Medulla oblongata (tissue), 1 donor: ENCODE results near the gene ZNF451.
"Not testable (repeated sequence)": the region's sequence is repeated elsewhere in the genome, so short reads cannot be mapped to it uniquely, and the experiment has no call there.

ENCODE experiments used
- DNase-seq: peaks from one replicate; pipeline ENCODE4 v3.0.0-alpha.2; 2015; ENCODE audit errors: extremely low spot score

The ZNF451 gene, protein sequence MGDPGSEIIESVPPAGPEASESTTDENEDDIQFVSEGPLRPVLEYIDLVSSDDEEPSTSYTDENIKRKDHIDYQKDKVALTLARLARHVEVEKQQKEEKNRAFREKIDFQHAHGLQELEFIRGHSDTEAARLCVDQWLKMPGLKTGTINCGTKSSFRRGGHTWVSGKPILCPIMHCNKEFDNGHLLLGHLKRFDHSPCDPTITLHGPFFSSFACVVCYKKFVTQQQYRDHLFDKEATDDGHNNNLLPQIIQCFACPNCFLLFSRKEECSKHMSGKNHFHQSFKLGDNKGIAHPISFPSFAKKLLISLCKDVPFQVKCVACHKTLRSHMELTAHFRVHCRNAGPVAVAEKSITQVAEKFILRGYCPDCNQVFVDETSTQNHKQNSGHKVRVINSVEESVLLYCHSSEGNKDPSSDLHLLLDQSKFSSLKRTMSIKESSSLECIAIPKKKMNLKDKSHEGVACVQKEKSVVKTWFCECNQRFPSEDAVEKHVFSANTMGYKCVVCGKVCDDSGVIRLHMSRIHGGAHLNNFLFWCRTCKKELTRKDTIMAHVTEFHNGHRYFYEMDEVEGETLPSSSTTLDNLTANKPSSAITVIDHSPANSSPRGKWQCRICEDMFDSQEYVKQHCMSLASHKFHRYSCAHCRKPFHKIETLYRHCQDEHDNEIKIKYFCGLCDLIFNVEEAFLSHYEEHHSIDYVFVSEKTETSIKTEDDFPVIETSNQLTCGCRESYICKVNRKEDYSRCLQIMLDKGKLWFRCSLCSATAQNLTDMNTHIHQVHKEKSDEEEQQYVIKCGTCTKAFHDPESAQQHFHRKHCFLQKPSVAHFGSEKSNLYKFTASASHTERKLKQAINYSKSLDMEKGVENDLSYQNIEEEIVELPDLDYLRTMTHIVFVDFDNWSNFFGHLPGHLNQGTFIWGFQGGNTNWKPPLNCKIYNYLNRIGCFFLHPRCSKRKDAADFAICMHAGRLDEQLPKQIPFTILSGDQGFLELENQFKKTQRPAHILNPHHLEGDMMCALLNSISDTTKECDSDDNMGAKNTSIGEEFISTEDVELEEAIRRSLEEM

DNA sequence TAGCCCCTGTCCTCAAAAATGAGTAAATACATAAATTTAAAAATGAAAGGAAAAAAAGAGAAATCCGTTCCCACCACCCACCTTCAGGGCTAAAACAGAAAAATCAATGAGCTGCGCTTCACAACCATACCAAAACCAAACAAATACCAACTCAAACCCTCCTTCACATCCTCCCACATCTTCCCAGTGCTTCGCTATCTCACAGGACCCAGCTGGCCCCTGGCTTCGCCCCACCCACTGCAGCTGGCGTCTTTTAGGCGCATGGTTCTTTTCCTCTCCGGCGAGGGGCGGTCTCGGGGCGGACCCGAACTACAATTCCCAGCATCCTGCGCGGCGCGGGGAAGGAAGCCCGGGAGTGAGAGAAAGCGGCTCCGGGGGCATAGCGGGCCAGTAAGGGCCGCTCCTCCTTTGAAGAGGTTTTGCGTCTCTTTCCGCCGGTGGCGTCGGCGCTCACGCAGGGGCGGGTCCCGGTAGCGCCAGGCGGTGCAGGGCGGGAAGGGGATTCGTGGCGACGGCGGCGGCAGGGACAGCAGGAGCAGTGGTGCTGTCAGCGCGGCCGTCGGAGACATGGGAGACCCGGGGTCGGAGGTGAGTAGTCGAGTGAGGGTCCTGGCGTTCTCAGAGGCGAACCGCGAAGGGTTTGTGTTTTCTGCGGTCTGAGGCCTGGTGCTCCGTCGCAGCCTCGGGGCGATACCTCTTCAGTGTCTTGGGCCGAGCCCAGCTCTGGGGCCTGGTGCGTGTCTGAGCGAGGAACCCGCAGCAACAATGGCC is at the start of gene ZNF451:
Gene ZNF451 (plus strand): TSS at position 502 of the 771 bp plus-strand sequence. CDS start 66 bp downstream, at position 568.
- peak; percentile 98 for DNase-seq

DNA sequence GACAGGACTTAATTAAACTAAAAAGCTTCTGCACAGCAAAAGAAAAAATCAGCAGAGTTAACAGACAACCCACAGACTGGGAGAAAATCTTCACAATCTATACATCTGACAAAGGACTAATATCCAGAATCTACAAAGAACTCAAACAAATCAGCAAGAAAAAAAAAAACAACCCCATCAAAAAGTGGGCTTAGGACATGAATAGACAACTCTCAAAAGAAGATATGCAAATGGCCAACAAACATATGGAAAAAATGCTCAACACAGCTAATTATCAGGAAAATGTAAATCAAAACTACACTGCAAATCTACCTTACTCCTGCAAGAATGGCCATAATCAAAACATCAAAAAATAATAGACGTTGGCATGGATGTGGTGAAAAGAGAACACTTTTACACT is 45.9 kb upstream of the ZNF451 start:
- DNase-seq: not testable (repeated sequence)

DNA sequence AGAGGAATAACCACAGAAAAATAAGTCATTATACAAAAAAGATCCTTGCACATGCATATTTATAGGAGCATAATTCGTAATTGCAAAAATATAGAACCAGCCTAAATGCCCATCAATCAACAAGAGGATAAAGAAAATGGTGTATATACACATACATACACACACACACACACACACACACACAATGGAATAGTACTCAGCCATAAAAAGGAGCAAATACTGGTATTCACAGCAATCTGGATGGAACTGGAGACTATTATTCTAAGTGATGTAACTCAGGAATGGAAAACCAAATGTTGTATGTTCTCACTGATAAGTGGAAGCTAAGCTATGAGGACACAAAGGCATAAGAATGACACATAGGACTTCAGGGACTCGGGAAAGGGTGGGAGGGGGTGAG is 45.4 kb upstream of the ZNF451 start:
- DNase-seq: no peak

DNA sequence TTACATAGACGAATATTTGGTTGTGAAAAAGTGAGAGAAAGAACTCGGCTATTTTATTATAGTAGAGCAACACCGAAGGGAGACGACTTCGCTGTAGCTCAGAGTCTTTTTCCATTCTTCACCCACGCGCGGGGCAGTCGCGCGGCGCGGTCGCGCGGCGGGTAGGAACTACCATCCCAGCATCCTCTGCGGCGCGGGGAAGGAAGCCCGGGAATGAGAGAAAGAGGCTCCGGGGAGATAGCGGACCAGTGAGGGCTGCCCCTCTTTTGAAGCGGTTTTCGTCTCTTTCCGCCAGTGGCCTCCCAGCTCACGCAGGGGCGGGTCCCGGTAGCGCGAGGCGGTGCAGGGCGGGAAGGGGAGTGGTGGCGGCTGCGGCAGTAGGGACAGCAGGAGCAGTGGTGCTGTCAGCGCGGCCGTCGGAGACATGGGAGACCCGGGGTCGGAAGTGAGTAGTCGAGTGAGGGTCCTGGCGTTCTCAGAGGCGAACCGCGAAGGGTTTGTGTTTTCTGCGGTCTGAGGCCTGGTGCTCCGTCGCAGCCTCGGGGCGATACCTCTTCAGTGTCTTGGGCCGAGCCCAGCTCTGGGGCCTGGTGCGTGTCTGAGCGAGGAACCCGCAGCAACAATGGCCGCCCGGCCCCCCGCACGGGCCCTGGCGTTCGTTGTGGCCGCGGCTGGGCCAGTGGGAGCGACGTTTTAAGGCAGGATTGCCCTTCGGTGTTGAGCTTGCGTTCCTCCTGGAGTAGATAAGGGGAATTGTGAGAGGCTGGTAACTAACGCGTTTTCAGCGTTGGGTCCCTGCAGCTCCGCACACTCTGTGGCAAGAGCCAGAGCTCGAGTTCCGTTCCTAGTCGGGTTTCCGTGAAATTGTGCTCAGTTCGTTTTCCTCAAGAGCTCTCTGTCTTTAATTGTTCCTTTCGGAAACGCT is 43.4 kb upstream of the ZNF451 start, which contains the start of gene KIAA1586:
Gene KIAA1586 (plus strand): TSS at position 362 of the 925 bp plus-strand sequence. CDS start 63 bp downstream, at position 425.
- peak; percentile 96 for DNase-seq

DNA sequence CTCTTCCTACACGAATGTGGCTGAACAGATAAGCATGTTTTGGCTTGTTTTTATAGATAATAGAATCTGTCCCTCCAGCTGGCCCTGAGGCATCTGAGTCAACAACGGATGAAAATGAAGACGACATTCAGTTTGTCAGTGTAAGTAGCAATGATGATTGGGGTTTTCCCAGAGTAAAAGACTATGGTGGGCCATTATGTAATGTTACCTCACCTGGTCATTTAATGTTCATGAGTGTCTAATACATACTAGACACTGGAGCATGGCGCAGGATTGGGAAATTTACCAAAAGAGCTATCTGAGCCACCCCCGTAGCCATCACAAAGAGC is 42.8 kb upstream of the ZNF451 start:
- DNase-seq: not testable (repeated sequence)

DNA sequence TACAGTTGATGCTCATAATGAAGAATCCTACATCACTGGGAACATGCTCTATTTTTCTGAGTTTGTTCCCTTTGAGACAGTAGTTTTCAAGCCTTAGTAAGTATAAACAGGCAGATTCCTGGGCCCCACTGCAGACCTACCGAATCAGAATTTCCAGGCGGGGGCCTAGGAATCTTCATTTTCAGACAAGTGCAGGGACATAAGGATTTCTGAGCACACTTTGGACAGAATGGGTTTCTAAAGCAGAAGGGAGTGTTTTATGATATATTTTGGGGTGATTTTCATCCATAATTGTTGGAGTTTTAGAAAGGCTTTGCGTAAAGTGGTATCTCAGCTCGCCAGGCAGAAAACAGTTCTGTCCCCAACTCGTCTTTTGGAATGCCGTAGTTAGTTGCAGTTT is 42.1 kb upstream of the ZNF451 start:
- not testable (repeated sequence) for DNase-seq

DNA sequence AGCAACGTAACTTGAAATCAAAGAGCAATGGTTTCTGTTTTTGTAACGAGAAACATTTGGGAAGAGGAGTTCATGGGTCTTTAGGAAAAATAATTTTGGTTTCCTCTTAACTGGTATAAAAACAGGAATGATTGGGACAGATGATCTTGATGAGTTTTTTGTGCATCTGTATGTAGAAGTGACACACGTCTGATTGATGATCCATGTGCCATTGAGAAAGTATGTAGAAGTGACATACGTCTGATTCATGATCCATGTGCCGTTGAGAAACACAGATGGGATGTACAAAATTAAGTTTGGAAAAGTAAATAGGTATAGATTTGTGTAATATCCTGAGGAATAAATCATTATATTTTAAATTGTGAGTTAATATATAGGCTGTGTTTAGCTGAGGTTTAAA is 41.4 kb upstream of the ZNF451 start:
- DNase-seq: no peak

DNA sequence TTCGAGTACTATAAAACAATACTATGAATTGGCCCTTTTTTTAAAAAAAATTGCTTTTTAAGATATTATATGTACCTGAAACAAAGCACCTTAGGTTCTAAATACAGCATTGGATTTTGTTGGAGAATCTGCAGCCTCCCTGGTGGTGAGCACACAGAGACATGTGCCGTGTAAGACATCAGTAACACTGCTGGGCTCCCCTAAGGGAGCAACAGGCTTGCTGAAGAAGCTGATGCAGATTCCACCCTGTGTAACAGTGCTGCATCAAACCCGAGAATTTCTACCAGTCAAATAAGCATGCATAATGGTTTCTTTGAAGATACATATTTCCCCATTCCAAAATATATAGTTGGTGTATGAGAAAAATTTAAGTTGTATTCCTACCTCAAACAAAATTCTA is 26.1 kb upstream of the ZNF451 start:
- no peak for DNase-seq

DNA sequence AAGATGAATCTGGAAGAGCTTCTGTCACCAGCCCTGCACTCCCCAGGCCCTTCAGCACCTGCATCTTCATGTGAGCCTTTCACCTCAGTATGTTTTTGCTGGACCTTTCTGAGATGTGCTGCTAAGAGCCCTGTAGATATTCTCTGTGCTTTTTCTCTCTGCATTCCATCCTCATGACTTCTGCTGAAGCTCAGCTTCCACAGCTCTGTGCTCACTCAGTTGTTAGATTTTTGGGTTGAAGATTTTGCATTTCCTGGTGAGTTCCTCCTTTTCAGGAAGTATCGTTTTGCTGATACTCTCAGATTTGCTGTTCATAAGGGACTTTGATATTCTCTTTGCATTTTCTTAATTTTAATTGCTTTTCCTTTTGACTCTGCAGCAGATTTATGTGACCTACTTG is 25.2 kb upstream of the ZNF451 start:
- no peak for DNase-seq

DNA sequence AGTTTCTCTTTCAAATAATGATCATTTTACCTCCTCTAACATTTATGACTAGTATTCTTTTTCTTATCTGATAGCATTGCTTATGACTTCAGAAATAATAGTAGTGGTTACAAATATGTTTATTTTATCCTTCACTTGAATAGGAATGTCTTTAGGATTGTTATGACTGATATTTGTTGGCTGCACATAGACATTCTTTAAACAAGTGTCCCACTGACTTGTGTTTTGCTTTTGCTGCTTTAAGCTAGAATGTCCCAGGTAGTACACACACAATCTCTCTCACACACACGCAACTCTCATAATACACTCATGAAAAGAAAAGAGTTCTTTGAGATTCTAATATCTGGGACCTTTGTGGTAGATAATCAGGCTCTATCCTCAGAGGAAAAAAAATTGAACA is 21.9 kb upstream of the ZNF451 start:
- DNase-seq: no peak

DNA sequence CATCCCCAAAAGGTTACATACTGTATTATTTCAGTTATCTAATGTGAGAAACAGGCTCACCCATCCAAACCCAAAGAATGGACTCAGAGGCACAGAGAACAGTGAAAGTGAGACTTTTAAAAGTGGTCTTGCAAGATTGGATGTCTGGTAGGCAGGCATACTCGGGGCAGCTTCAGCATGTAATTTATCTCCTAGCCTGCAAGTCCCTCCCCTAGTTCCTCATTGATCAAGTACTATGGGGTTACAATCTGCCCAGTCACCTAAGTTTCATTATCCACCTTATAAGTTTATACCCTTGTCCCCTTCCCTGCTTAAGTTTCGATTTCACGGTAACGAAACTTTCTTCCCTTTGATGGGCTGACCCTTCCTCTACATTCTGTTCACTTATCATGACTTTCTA is 20.8 kb upstream of the ZNF451 start:
- no peak for DNase-seq

DNA sequence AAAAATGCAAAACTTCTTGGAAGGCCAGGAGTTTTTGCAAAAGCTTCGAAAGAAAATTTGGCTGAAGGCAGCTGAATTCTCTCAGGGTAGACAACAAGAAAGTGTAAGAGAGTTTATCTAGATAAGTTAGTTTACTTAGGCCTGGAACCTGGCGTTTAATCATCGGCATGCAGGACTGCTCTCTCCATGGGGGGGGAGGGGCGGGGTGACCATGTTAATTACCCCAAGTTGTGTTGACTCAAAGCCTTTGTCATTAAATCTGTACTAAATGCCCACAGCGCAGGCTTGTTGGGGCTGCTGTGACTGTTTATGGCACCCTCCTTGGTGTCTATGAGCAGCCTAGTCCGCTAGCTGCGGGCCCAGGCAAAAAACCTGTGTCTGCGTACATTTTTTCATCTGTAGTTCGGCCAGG is 20.1 kb upstream of the ZNF451 start:
- DNase-seq: no peak

DNA sequence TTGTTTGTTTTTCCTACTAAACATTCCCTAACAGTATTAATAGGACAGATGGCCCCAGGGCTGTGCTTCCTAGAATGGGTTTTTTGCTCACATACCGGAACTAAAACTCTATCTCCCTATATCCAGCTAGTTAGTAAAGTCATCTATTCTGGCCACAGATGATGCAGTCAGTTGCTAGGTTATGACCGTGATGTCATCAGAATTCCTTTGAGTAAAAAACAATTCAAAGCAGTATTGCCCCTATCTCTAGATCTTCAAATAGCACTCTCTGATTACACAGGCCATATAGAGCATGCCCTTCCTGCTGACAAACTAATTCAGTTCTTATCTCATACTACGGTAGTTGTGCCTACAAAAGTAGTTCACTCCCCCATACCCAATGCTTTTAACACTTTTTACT is 17.9 kb upstream of the ZNF451 start:
- DNase-seq: no peak

DNA sequence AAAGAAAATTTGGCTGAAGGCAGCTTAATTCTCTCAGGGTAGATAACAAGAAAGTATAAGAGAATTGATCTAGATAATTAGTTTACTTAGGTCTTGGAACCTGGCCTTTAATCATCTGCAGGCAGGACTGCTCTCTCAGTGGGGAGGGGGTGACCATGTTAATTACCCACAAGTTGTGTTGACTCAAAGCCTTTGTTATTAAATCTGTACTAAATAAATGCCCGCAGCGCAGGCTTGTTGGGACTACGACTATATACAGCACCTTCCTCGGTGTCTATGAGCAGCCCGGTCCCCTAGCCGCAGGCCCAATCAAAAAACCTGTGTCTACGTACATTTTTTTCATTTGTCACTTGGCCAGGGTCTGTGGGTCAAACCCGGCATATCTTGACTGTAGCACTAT is 15.6 kb upstream of the ZNF451 start:
- no peak for DNase-seq

DNA sequence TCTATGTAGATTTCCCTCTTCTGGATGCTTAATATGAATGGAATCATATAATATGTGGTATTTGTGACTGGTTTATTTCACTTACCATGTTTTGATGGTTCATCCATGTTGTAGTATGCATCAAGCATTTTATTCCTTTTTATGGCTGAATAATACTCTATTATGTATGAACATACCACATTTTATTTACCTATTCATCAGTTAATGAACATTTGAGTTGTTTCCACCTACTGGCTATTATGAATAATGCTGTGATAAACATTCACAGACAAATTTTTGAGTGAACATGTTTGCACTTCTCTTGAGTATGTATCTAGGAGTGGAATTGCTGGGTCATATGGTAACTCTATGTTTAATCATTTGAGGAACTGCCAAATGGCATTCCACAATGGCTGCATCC is 14.9 kb upstream of the ZNF451 start:
- no peak for DNase-seq

DNA sequence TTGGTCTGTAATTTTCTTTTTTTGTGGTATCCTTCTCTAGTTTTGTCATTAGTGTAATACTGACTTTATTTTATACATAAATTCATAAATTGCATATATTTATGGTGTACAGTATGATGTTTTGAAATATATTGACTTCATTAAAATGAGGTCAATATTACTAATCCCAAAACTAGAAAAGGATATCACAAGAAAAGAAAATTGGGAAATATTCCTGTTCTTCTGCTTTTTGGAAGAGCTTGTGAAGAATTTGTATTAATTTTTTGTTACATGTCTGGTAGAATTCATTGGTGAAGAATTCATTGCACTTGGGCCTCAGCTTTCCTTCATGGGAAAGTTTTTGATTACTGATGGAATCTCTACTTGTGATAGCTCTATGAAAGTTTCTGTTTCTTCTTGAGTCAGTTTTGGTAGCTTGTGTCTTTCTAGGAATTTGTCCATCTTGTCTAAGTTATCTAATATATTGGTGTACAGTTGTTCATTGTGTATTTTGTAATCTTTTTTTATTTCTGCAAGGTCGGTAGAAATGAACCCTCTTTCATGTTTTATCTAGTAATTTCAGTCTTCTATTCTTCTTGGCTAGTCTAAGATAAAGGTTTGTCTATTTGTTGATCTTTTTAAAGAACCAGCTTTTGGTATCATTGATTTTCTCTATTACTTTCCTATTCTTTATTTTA is 11.3 kb upstream of the ZNF451 start:
- DNase-seq: no peak

DNA sequence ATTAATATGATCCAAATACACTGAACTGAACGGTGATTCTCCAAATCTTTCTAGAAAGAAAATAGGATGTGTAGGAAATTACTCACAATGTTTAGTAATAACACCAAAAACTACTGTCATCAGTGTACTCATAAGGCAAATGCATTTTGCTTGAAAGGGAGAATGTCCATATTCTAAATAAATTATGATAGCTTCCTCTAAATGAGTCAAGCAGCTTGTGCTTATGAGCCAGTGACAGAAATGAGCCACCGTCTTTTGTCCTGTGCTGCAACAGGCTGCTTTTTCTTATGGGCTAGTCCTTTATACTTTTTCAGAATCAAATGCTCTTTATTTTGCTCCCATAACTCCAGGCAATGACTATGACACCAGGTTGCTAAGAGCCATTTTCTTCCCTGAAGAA is 4.5 kb upstream of the ZNF451 start:
- DNase-seq: no peak

DNA sequence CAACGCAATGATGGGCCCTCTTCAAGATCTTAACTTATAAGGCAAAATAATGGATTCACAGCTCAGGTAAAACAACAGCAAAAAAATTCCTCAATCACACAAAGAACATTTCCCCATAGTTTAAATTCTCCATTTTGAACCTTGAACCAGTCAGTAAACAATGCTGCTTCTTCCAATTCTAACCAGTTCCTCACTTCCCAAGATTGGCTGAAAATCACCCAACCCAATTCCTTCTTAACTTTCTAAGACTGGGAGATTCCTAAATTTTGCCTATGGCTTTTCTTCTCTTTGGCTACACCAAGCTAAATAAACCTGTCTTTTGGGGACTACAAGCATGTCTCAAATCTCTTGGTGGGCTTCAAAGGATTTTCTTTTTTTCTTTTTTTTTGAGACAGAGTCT is 3.1 kb upstream of the ZNF451 start:
- no peak for DNase-seq

DNA sequence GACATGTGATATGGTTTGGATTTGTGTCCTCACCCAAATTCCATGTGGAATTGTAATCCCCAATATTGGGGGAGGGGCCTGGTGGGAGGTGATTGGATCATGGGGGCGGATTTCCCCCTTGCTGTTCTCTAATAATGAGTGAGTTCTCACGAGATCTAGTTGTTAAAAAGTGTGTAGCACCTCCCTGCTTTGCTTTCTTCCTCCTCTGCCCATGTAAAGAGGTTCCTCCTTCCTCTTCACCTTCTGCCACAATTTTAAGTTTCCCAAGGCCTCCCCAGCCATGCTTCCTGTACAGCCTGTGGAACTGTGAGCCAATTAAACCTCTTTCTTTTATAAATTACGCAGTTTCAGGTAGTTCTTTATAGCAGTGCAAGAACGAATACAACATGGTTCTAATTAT is 2.1 kb upstream of the ZNF451 start:
- DNase-seq: no peak

DNA sequence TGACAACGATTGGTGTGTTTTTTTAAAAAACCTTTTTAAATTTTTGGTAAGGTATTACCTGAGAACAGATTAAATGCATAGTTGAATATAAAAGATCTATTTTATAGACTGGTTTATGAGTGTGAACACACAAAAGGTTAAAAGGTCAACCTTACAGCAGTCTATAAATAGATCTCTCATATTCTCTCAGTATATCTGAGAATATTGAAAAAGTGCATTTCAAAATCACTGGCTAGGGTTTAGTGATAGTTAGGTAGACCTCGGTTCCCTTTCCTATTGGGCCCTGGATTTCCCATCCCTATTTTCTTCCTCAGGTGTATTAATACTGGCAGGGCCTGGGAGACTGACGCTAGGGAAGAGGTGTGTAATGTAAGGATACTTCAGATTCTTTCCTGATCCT is 723 bp upstream of the ZNF451 start:
- DNase-seq: no peak
